T-helper 9 cell (primary cell): Measurements from ENCODE around the gene TIMM23.
A peak's percentile ranks its signal among the peaks of the same experiment; 100 is the strongest.
"Not testable (repeated sequence)": the region's sequence is repeated elsewhere in the genome, so short reads cannot be mapped to it uniquely, and the experiment has no call there.

Experiments
- DNase-seq: peaks from one replicate; pipeline ENCODE4 v3.0.0-alpha.2; 2020
- total RNA-seq, 2 donors: gene quantifications; one replicate each; lab custom pipeline; 2026; lab: John Stamatoyannopoulos, UW

TIMM23 gene
- 26.5 to 37.6 reads per million in 2 donors for total RNA-seq

GRCh38 chr10:45972106-45972812 lies at the start of gene TIMM23:
TIMM23 (plus strand) TSS chr10:45972489; CDS start chr10:45972625, 136 bp downstream.
- DNase-seq, result peak; percentile 81

GRCh38 chr10:45926790-45927189 lies 45.5 kb upstream of the TIMM23 start:
- DNase-seq, result not testable (repeated sequence)

- not testable (repeated sequence) for DNase-seq
These were observed 41.0 kb upstream of the TIMM23 start for GRCh38 chr10:45931305-45931704.

GRCh38 chr10:45934788-45935187 lies 37.5 kb upstream of the TIMM23 start:
- not testable (repeated sequence) for DNase-seq

GRCh38 chr10:45939176-45939697 lies 33.1 kb upstream of the TIMM23 start:
- DNase-seq, result not testable (repeated sequence)

GRCh38 chr10:45941196-45941595 lies 31.1 kb upstream of the TIMM23 start:
- DNase-seq, result not testable (repeated sequence)

GRCh38 chr10:45945476-45945875 lies 26.8 kb upstream of the TIMM23 start:
- not testable (repeated sequence) for DNase-seq

- DNase-seq, result not testable (repeated sequence)
These were observed 24.9 kb upstream of the TIMM23 start for GRCh38 chr10:45947363-45947762.

GRCh38 chr10:45948801-45949200 lies 23.5 kb upstream of the TIMM23 start:
- not testable (repeated sequence) for DNase-seq

GRCh38 chr10:45954367-45954766 lies 17.9 kb upstream of the TIMM23 start:
- not testable (repeated sequence) for DNase-seq

GRCh38 chr10:45956634-45957033 lies 15.7 kb upstream of the TIMM23 start:
- DNase-seq, result not testable (repeated sequence)

- not testable (repeated sequence) for DNase-seq
These were observed 14.4 kb upstream of the TIMM23 start for GRCh38 chr10:45957928-45958327.

- DNase-seq, result not testable (repeated sequence)
These were observed 9.4 kb upstream of the TIMM23 start for GRCh38 chr10:45962686-45963452.

- not testable (repeated sequence) for DNase-seq
These were observed 1.3 kb upstream of the TIMM23 start for GRCh38 chr10:45971019-45971418.

GRCh38 chr10:45971742-45972105 lies 565 bp upstream of the TIMM23 start:
- not testable (repeated sequence) for DNase-seq

GRCh38 chr10:45972813-45973169 lies 502 bp downstream of the TIMM23 start:
- DNase-seq, result not testable (repeated sequence)

GRCh38 chr10:45974041-45974440 lies 1.8 kb downstream of the TIMM23 start:
- DNase-seq, result not testable (repeated sequence)

GRCh38 chr10:45978554-45978953 lies 6.3 kb downstream of the TIMM23 start:
- not testable (repeated sequence) for DNase-seq

- DNase-seq, result not testable (repeated sequence)
These were observed 9.1 kb downstream of the TIMM23 start for GRCh38 chr10:45981367-45981766.

- peak; percentile 6 for DNase-seq
These were observed 11.4 kb downstream of the TIMM23 start for GRCh38 chr10:45983538-45984186.

GRCh38 chr10:45984473-45984872 lies 12.2 kb downstream of the TIMM23 start:
- DNase-seq, result not testable (repeated sequence)

GRCh38 chr10:45985590-45985989 lies 13.3 kb downstream of the TIMM23 start:
- not testable (repeated sequence) for DNase-seq

- no peak for DNase-seq
These were observed 25.3 kb downstream of the TIMM23 start for GRCh38 chr10:45997557-45997956.
